GM21423 (cell line): Measurements from ENCODE around the gene TAB2.
"Not testable (repeated sequence)": the region's sequence is repeated elsewhere in the genome, so short reads cannot be mapped to it uniquely, and the experiment has no call there.

Experiments used
- ATAC-seq: cut with Tn5 transposase; IDR thresholded peaks from one replicate; pipeline ENCODE4 v1.9.1; 2021; ENCODE audit warnings: mild to moderate bottlenecking, moderate library complexity; ENCODE audit not compliant: unreplicated experiment

Gene TAB2

DNA sequence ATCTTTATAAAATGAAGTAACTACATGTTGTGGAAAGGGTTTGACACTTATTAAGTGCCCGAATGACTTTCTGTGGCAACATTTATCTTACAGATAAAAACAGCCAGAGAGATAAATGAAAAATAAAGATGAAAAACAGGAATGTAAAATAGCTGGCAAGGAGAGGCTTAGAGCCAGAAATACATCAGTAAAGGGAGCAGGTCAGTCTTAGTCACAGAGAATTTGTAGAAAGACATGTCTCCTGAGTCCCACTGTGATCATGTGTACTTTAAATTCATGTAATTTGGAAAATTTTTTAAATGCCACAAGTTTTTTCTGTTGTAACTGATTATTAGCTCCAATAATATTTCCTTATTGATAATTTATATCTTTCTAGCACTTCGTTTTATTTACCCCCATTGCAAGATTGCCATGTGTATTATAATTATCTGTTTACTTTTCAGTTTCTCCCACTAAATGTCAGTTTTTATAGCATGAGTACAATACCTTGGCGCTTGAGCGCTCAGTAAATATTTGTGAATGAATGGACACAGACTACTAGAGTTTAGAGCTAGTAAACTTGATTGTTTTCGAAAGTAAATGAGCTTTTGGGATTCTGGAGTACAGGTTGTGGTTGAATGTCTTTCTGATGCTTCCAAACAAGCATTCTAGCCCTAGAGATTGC lies 15.2 kb downstream of the TAB2 start:
- ATAC-seq, result no peak

DNA sequence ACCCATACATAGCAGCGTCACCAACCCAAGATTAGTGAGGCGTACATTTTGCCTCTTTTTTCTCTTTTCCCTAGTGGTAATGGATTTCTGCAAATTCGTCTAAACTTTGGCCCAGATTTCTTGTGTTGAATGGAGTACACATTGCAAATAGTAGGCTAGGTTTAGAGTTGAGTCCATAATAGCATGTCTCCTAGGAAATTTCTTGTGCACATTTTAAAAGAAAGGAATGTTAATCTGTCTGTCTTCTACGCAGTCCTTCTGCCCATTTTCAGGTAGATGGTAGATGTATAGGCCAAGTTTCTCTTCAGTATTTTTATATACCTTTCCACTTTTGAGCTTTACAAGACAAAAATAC lies 15.7 kb downstream of the TAB2 start:
- ATAC-seq, result no peak

DNA sequence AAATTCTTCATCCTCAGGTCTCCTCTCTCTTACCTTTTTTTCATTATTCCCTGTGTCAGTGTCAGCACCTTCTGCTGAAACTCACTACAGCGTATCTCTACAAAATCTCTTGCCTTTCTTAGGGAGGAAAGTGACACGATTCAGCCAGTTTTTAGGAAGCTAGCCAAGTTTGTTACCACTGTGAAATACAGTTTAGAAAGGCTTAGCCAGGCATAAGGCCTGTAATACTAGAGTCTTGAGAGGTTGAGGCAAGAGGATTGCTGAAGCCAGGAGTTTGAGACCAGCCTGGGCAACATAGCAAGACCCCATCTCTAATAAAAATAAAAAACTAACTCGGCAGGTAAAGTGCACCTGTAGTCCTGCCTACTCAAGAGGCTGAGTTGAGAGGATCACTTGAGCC lies 16.7 kb downstream of the TAB2 start:
- ATAC-seq, result no peak

DNA sequence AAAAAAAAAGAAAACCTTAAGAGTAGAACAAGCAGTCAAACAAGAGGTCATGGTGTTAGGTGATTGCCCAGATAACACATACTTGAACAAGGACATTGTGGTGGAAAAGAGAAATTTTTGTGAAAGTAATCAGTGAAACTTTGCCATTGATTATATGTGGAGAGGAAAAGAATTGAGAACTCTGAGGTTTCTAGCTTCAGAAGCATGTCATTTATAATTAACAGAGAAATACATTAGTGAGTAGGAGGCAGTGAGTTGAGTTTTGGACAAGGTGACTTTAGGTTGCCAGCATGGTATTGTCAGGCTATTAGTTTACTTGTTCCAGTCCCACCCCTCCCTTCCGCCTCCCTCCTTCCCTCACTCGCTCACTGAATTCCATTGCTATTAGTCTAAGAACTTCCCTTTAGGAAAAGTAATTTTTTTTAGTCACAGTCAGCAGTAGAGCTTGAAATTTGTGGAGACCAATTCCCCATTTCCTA lies 17.2 kb downstream of the TAB2 start:
- peak; percentile 60 for ATAC-seq

DNA sequence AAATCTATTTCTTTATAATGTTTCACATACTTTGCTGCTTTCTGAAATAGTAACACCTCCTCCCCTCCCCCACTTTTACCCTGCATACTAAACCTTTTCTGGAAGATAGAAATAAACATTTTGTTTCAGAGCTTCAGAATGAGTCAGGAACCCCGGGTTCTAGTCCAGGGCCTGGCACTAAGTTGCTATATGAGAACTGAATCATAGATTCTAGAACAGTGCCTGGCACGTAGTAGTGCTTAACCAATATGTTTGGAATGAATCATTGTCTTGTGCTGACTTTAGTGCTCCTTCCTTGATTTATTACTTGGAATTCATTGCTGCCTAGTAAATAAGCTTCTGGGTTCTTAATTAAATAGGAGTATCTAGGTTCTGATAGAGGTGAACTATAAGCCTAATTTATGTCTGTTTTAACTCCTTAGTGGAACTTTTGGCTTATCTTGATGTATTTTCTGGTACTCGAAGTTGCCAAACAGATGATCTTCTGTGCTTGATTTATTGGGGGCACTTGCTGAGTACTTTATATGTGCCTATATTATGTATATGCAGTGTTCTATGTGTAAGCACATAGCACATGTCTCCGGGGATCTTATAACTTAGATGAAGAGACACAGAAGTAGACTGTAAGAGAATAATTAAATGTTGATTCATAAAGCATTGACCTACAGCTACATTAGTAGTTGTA lies 18.6 kb downstream of the TAB2 start:
- ATAC-seq, result no peak

DNA sequence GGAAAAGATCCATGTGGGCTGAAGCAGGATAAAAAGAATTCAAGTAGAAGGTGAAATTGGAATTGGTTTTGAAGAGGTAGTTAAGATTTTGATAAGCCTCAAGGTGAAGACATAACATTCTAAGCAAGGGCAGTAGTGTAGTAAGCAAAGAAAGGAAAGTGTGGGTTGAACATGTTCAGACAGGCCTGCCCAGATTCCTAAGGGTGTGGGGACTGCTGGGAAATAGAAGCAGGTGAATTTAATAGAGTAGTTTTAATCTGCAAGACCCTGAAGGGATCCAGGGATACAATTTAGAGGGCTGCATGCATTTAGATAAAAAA lies 19.1 kb downstream of the TAB2 start:
- ATAC-seq, result no peak

DNA sequence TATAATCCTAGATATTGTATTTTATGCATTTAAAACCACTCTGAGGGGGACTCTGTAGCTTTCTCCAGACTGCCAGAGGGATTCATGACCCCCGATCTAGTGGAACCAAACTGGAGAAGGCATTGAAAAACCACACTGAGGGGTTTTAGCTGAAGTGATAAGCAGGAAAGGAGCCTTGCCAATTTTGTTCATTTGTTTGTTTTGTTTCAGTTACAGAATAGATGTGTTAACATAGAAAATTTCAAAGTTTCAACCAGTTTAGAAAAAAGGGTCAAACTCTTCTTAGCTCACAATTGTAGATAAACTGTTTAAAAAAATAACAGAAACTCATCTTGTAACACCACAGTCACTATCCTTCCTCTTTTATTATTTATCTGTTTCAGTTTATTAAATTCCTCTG lies 19.8 kb downstream of the TAB2 start:
- ATAC-seq, result no peak

DNA sequence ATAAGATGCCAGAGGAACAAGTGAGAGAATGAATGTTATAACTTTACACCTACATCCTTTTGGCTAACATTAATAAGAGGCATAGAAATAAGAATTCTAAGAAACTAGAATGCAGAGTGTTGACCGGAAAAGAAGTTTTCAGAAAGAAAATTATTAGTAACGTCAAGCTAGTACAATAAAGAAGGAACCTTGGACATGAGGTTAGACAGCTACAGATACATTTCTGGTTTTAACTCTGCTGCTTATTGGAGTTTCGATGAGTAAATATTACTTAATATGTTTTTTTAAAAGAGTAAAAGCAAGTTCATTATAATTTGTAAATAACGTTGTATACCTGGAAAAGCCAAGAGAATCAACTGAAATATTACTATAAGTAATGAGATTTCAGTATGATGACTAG lies 22.7 kb downstream of the TAB2 start:
- no peak for ATAC-seq

DNA sequence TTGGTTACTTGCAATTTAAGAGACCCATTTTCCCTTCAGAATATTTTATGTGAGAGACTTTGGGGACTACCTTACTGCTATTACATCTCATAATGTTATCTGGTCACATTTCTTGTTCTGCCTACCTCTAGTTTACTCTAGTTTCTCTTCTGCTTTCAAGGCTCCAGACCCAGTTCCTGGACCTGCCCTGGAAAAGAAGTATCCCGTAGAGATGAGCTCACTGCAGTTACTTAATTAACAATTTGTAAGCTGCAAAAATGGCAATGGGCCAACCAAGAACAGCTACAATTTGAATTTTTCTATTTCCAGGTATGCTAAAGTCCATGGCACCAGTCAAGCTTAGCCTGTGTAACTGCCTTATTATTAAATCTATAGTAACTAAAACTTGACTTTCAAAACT lies 25.0 kb downstream of the TAB2 start:
- peak; percentile 75 for ATAC-seq

DNA sequence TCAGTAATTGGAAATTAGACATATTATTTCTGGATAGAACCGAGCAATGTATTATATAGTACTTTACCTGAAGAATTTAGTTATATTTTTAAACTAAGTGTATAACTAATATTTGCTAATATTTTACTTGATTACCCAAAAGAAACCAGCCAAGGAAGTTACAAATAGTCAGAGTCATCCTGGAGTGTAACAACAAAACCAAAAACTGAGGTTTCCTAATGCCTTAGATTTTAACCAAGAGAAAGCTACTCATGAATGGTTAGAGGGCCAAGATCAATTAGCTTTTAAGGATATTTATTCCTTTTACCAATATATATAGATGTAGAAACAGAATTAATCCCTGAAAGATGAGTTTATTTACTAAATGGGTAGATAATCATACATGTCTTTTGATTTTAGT lies 26.0 kb downstream of the TAB2 start:
- ATAC-seq, result no peak

DNA sequence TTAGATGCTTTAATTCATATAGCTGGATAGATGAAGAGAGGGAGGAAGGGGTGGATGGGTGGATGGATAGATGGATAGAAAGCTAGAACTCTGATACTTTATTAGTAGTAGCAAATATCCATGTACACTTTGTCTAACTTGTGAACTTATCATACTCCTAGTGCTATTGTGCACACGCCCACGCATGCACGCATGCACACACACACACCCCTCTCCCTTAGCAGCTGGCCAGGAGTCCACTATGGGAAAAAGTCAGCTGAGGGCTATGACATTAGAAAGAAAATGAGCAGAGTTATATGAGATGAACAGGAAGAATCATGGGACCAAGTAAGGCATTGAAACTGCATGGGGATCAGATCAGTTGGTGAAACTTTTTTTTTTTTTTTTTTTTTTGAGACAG lies 28.6 kb downstream of the TAB2 start:
- ATAC-seq, result no peak

DNA sequence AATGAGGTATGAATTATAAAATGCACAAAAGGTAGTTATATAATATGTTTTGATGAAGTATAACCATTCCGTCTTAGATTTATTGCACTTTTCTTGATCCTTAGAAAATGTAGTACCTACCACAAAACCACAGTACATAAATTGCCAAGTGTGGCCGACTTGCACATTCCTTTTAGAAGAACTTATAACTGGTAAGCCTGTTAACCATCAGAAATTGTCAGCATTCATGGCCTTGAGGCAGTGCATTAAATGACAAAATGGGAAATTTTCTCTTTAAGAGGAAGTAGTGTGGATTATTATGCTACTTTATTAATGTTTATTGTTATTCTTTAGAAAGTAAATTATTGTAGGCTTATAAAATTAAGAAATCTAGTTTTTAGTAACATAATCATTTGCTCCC lies 29.6 kb downstream of the TAB2 start:
- no peak for ATAC-seq

DNA sequence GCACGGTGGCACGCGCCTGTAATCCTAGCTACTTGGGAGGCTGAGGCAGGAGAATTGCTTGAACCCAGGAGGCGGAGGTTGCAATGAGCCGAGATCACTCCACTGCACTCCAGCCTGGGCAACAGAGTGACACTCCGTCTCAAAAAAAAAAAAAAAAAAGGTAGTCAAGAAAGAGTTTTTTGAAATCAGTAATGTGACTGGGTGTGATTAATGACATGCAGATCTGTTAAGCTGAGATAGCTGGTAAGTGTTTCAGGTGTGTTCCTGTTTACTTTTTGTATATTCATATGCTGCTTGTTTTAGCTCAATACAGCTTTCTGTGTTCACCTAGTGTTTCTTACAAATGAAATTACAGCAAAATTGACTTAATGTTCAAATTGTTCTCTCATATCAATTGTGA lies 31.8 kb downstream of the TAB2 start:
- ATAC-seq, result not testable (repeated sequence)

DNA sequence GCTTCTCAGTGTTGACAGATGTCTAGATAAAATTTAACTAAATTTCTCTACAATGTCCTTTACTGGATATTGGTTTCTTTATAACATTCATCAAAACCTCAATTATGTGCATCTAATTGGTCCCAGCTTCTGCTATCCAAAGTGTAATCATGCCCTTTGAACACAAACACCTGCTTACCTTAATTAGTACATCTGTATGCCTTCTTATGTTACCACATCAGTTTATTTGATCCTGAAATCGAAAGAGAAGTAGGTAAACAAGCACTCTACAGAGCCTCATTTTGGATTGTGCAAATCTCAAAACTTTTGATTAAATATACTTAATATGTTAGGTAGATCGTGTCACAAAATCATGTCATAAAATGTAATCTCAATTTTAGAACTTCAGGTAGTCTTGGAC lies 36.5 kb downstream of the TAB2 start:
- ATAC-seq, result no peak

DNA sequence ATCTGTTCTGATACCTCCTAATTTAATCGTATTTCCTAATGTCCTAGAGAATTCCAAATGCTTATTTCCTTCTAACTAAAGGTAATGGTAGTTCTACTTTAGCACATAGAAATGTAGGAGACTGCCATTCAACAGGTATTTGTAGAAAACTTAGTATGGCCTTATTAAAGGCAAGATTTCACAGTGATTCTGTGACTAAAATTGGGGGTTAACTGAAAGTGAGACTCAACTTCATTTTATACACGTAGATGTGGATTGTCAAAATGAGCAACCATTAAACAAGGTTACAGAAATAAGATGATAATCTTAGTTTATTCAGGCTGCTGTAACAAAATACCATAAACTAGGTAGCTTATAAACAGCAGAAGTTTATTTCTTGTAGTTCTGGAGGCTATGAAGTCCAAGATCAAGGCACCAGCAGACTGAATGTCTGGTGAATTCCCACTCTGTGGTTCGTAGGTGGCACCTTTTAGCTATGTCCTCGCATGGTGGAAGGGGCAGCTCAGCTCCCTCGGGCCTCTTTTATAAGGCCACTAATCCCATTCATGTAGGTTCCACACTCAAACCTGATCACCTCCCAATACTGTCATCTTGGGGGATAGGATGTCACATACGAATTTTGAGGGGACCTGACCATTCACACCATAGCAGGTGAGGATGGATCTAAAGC lies 38.7 kb downstream of the TAB2 start:
- ATAC-seq, result no peak

DNA sequence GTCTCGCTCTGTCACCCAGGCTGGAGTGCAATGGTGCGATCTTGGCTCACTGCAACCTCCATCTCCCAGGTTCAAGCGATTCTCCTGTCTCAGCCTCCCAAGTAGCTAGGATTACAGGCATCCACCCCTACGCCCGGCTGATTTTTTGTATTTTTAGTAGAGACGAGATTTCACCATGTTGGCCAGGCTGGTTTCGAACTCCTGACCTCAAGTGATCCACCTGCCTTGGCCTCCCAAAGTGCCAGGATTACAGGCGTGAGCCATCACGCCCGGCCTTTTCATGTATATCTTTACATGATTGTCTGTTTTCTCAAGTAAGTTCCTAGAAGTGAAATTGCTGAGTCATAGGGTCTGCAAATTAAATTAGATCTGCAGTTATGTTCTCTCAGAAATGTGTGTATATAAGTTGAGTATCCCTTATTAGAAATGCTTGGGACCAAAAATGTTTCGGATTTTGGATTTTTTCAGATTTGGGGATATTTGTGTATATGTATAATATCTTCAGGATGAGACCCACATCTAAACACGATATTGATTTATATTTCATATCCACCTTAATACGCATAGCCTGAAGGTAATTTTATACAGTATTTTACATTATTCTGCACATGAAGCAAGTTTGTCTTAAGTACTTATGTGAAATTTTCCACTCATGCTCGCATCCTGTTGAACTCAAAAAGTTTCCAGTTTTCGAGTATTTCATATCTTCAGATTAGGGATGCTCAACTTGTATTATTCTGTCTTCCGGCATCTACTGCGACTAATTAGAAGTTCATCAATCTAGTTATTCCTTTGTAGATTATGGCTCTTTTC lies 40.4 kb downstream of the TAB2 start:
- ATAC-seq, result no peak

DNA sequence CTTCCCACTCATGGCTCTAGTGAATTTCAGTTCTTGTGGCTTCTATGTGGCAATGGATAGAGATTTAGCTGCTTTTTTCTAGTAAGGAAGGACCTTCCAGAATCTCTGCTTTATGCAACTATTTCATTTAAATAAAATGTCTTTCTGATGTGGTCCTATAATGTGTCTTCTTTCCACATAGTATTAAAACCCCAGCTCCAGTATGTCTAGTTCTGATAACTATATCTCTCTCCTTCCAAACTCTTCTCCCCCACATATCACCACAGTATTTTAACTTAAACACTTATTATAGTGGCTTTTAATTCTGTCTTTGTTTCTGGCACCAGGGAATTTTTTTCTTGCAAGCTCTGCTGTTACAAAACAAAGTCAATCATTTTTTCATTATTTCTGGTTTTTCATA lies 41.9 kb downstream of the TAB2 start:
- ATAC-seq, result no peak

DNA sequence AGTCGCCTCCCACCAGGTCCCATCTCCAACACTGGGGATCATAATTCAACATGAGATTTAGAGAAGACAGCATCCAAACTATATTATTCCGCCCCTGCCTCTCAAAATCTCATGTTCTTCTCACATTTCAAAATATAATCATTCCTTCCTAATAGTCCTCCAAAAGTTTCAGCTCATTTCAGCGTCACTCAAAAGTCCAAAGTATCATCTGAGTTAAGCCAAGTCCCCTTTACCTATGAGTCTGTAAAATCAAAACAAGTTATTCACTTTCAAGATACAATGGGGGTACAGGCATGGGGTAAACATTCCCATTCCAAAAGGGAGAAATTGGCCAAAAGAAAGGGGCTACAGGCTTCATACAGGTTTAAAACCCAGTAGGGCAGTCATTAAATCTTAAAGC lies 43.0 kb downstream of the TAB2 start:
- ATAC-seq, result no peak

DNA sequence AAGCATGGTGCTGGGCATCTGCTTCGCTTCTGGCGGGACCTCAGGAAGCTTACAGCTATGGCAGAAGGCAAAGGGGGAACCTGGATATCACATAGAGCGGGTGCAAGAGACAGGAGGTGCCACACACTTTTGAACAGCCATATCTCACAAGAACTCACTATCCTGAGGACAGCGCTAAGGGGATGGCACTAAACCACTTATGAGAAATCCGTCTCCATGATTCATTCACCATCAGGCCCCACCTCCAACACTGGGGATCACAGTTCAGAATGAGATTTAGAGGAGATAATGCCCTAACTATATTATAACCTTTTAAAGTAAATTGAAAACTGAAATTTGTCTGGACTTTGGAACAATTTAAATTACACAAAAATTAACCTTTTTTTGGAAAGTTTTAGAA lies 44.8 kb downstream of the TAB2 start:
- no peak for ATAC-seq

DNA sequence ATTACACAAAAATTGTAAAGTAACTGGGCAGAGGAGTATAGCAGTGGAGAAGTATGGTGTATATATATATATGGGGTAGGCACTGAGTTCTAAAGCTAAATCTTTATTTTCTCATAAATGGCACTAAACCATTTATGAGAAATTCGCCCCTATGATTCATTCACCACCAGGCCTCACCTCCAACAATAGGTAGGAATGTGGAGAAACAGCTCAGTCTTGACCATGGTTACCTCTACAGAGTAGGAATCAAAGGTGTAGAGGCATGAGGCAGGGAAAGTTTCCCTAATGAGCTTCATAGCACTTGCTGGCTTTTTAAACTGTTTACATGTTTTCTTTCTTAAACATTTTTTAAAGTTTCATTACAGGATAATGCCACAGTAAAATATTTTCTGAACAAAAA lies 45.6 kb downstream of the TAB2 start:
- no peak for ATAC-seq

DNA sequence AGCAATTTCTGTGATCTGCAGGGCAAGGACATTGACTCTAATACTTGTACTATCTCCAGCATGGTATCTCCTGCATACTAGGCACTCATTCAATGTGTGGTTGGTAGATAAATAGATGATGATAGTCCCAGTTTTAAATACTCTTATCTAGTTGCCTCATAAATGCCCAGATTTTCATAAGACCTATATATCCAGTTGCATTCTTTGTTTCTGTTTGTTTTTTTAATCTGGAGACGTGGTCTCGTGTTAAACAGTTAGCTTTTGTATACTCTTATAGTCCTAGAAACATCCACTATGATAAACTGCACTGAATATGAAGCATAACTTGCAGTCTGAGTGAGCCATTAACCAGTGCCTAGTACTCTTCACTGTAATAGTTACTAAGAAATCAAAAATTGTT lies 47.0 kb downstream of the TAB2 start:
- ATAC-seq, result no peak

DNA sequence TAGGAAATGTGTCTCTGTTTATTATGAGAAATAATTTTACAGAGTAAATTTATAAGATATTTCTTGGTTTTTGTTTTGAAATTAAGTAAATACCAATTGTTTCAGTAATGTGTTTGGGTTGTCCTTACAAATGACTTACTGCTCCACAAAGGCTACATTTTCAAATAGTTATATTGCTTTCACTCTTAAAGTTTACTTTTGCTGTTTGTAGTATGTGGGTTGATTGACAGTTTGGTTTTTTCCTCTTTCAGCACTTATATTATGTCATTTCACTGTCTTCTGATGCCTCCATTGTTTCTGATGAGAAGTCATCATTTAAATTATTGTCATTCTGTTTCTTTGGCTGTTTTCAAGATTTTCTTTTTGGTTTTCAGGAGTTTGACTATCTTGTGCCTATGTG lies 47.7 kb downstream of the TAB2 start:
- ATAC-seq, result no peak
